Right atrium auricular region (tissue), 2 donors: ENCODE data around the gene ST3GAL6. TPM values are rescaled to one million over a fixed set of nuclear protein-coding genes. Genes with fewer than 3 reads are reported as not detected.

Experiments
- DNase-seq: peaks from one replicate; pipeline ENCODE4 v3.0.0-alpha.2; 2019; ENCODE audit warnings: low spot score
- H3K27ac ChIP-seq, 2 donors: fragments of 200-600 bp; sonication (generic); 1 replicate in 1 of 2; 2 replicates in 1 of 2; pipeline ENCODE4 v1.5.1; 2016 to 2019
- H3K27me3 ChIP-seq, 2 donors: fragments of 200-600 bp; sonication (generic); one replicate each; pipeline versions ENCODE4 v1.5.1 to v1.6.0; 2017 to 2019
- H3K36me3 ChIP-seq: fragments of 200-600 bp; sonication (generic); one replicate; pipeline ENCODE4 v1.5.1; 2016
- H3K4me1 ChIP-seq, 2 donors: fragments of 200-600 bp; sonication (generic); one replicate each; pipeline versions ENCODE4 v1.5.1 to v1.6.0; 2017 to 2019
- H3K4me3 ChIP-seq, 2 donors: fragments of 200-600 bp; sonication (generic); 1 replicate in 1 of 2; 2 replicates in 1 of 2; pipeline ENCODE4 v1.5.1; 2017 to 2019; ENCODE audit warnings: mild to moderate bottlenecking in 1 of 2, moderate library complexity in 1 of 2
- H3K9me3 ChIP-seq, 2 donors: fragments of 200-600 bp; sonication (generic); one replicate each; pipeline ENCODE4 v1.5.1; 2019
- CTCF ChIP-seq, 2 donors: fragments of 200-600 bp; sonication (generic); IDR thresholded peaks; one replicate each; pipeline ENCODE4 v1.5.1; 2019; ENCODE audit warnings: antibody characterized with exemption in 2 of 2
- total RNA-seq, 2 donors: library from RNA; depleted of rRNA; stranded (reverse); fragments of >200 nt; gene quantifications; one replicate each; pipeline ENCODE4 v1.1.0, GENCODE V29; 2016

Gene ST3GAL6
- total RNA-seq, 2 donors from 2014 or later: 25.9 to 27.2 TPM

- H3K4me1 ChIP-seq: no peaks in the 10 kb centered on the region
- no peak for TF ChIP-seq CTCF (IDR thresholded peaks at IDR 0.05)
- H3K4me3 ChIP-seq: no peak overlapping the region
- no peak for DNase-seq
- H3K36me3 ChIP-seq: no peaks in the 10 kb centered on the region
- H3K27me3 ChIP-seq: no peaks in the 10 kb centered on the region
- H3K27ac ChIP-seq: no peak overlapping the region
- H3K9me3 ChIP-seq: no peaks in the 10 kb centered on the region
These were observed 37.8 kb upstream of the ST3GAL6 start for GRCh38 chr3:98725352-98725751.

DNA sequence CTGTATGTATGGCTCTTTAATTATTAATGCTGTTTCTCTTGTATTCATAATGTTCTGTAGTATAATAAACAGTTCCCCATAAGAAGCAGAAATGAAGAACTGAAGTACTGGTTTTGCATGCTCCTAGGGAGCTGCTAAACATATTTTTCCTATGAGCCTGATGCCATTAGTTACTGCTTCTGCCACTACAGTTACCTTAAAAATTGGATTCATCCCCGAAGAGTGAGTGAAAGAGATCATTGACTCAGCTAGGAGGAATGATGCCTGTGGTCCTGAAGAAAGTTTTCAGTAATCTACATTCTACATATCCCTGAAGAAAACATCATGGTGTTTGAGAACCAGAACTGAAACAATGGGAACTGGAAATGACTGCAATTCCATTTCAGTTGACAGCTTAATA is 37.1 kb upstream of the ST3GAL6 start:
- H3K27me3 ChIP-seq: no peaks in the 10 kb centered on the region
- no peaks in the 10 kb centered on the region for H3K4me1 ChIP-seq
- H3K4me3 ChIP-seq: no peak overlapping the region
- H3K9me3 ChIP-seq: no peaks in the 10 kb centered on the region
- TF ChIP-seq CTCF (IDR thresholded peaks at IDR 0.05): no peak
- no peak overlapping the region for H3K27ac ChIP-seq
- no peaks in the 10 kb centered on the region for H3K36me3 ChIP-seq
- DNase-seq: no peak

GRCh38 chr3:98727638-98728037 is 35.5 kb upstream of the ST3GAL6 start:
- no peaks in the 10 kb centered on the region for H3K36me3 ChIP-seq

DNA sequence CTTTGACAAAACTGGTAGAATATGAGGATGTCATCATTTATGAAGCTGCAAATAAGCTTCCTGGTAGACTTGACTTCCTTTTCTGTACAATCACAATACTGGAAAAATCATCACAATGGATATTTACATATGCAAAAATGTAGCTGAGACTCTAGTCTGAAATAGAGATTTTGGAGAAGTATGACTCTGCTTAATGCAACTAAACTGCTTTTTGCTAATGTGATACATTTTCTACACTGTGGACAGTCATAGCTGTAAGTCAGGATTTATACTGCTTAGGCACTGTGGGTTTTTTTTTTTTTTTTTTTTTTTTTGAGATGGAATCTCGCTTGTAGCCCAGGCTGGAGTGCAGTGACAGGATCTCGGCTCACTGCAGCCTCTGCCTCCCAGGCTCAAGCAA is 34.5 kb upstream of the ST3GAL6 start:
- Histone ChIP-seq H3K27me3 (no peaks in the 10 kb centered on the region), H3K9me3 (no peaks in the 10 kb centered on the region), H3K4me3 (no peak overlapping the region), H3K36me3 (no peaks in the 10 kb centered on the region), H3K27ac (no peak overlapping the region), H3K4me1 (peaks cover 0 to under 1% of the 10 kb centered on the region in 2 donors)
- no peak for DNase-seq
- no peak for TF ChIP-seq CTCF (IDR thresholded peaks at IDR 0.05)

More at GRCh38 chr3:98727638-98728037, 35.5 kb upstream of the ST3GAL6 start:
- DNase-seq: no peak
- H3K4me3 ChIP-seq: no peak overlapping the region
- no peak overlapping the region for H3K27ac ChIP-seq
- no peak for TF ChIP-seq CTCF (IDR thresholded peaks at IDR 0.05)
- no peaks in the 10 kb centered on the region for H3K4me1 ChIP-seq
- H3K9me3 ChIP-seq: no peaks in the 10 kb centered on the region
- no peaks in the 10 kb centered on the region for H3K27me3 ChIP-seq

- H3K27me3 ChIP-seq: no peaks in the 10 kb centered on the region
- no peak overlapping the region for H3K27ac ChIP-seq
- H3K4me3 ChIP-seq: no peak overlapping the region
- no peak for DNase-seq
- H3K4me1 ChIP-seq: peaks cover 0 to 16% of the 10 kb centered on the region in 2 donors
- no peak for TF ChIP-seq CTCF (IDR thresholded peaks at IDR 0.05)
- H3K36me3 ChIP-seq: no peaks in the 10 kb centered on the region
- H3K9me3 ChIP-seq: no peaks in the 10 kb centered on the region
These were observed 32.8 kb upstream of the ST3GAL6 start for GRCh38 chr3:98730338-98730737.

DNA sequence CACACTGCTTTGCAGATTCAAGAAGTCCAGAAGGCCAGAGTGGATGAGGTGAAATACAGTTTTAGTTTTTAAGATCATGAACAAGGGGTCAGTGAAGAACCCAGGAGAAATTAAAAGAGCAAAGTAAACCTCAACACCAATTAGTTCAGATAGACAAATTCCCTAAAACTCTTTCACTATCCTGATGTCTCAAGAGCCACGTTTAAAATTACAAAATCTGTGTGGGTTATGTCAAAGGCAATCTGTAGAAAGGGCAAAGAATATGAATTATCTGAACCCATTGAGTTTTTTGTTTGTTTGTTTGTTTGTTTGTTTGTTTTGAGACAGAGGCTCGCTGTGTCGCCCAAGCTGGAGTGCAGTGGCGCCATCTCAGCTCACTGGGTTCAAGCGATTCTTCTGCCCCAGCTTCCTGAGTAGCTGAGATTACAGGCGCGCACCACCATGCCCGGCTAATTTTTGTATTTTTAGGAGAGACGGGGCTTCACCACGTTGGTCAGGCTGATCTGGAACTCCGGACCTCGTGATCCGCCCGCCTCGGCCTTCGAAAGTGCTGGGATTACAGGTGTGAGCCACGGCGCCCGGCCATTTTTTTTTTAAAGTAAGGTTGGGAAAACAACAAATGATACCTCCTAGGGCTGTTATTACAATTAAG is 32.1 kb upstream of the ST3GAL6 start:
- H3K9me3 ChIP-seq: no peaks in the 10 kb centered on the region
- TF ChIP-seq CTCF (IDR thresholded peaks at IDR 0.05): no peak
- H3K27ac ChIP-seq: no peak overlapping the region
- DNase-seq: no peak
- no peaks in the 10 kb centered on the region for H3K27me3 ChIP-seq
- peaks cover 0 to 21% of the 10 kb centered on the region in 2 donors for H3K4me1 ChIP-seq
- no peak overlapping the region for H3K4me3 ChIP-seq
- H3K36me3 ChIP-seq: no peaks in the 10 kb centered on the region
